Bone marrow (tissue), 2 donors: ENCODE results near the gene DCC.

Experiments
- DNase-seq, 2 donors: peaks; one replicate each; lab custom pipeline; 2025; lab: John Stamatoyannopoulos, UW

DCC gene

GRCh38 chr18:52691841-52692240 is 351.8 kb downstream of the DCC start:
- DNase-seq = no peak

GRCh38 chr18:52694804-52695203 is 354.8 kb downstream of the DCC start:
- DNase-seq = no peak

GRCh38 chr18:52700116-52700515 is 360.1 kb downstream of the DCC start:
- DNase-seq = no peak

GRCh38 chr18:52700816-52701215 is 360.8 kb downstream of the DCC start:
- no peak for DNase-seq

- no peak for DNase-seq
Measured at GRCh38 chr18:52701219-52701935, 361.4 kb downstream of the DCC start.

- no peak for DNase-seq
Measured at GRCh38 chr18:52715421-52715820, 375.4 kb downstream of the DCC start.

- DNase-seq = no peak
Measured at GRCh38 chr18:52715991-52716390, 376.0 kb downstream of the DCC start.

- DNase-seq = no peak
Measured at GRCh38 chr18:52716973-52717372, 377.0 kb downstream of the DCC start.

- DNase-seq = no peak
Measured at GRCh38 chr18:52722904-52723303, 382.9 kb downstream of the DCC start.

GRCh38 chr18:52723550-52723970 is 383.6 kb downstream of the DCC start:
- DNase-seq = no peak

GRCh38 chr18:52730972-52731619 is 391.1 kb downstream of the DCC start:
- DNase-seq = no peak

GRCh38 chr18:52738946-52739345 is 398.9 kb downstream of the DCC start:
- DNase-seq = no peak

GRCh38 chr18:52746986-52747385 is 407.0 kb downstream of the DCC start:
- DNase-seq = no peak

GRCh38 chr18:52747869-52748268 is 407.9 kb downstream of the DCC start:
- DNase-seq = no peak

GRCh38 chr18:52748343-52748742 is 408.3 kb downstream of the DCC start:
- DNase-seq = no peak

- DNase-seq = no peak
Measured at GRCh38 chr18:52749542-52749941, 409.5 kb downstream of the DCC start.

- no peak for DNase-seq
Measured at GRCh38 chr18:52750995-52751394, 411.0 kb downstream of the DCC start.

GRCh38 chr18:52764316-52764715 is 424.3 kb downstream of the DCC start:
- no peak for DNase-seq

GRCh38 chr18:52766002-52766545 is 426.1 kb downstream of the DCC start:
- no peak for DNase-seq

- DNase-seq = no peak
Measured at GRCh38 chr18:52781113-52781512, 441.1 kb downstream of the DCC start.

GRCh38 chr18:52791321-52791720 is 451.3 kb downstream of the DCC start:
- DNase-seq = no peak

- no peak for DNase-seq
Measured at GRCh38 chr18:52812834-52813233, 472.8 kb downstream of the DCC start.

- DNase-seq = no peak
Measured at GRCh38 chr18:52813635-52814416, 473.8 kb downstream of the DCC start.
